Lower leg skin (tissue), 3 donors: Measurements from ENCODE around the gene PTPA.

Experiments
- CTCF ChIP-seq, 3 donors: fragments of 450-650 bp; IDR thresholded peaks; one replicate each; pipeline ENCODE4 v1.5.1; 2016; ENCODE audit warnings: antibody characterized with exemption in 3 of 3, mild to moderate bottlenecking in 3 of 3, moderate library complexity in 2 of 3
- POLR2A ChIP-seq, 2 donors: fragments of 450-650 bp; IDR thresholded peaks; one replicate each; pipeline ENCODE4 v1.6.1; 2016 to 2017; ENCODE audit warnings: antibody characterized with exemption in 2 of 2, mild to moderate bottlenecking in 1 of 2, moderate library complexity in 1 of 2

- no peak for TF ChIP-seq CTCF (IDR thresholded peaks at IDR 0.05)
- no peak for TF ChIP-seq POLR2A (IDR thresholded peaks at IDR 0.05)
These were observed at the start of gene PTPA, which contains the start of gene CRAT for GRCh38 chr9:129110740-129111527.
